NOMO-1 treated with dmso at 0.1 percent for 144 hours (cell line): ENCODE data around the gene STX3.
A peak's percentile ranks its signal among the peaks of the same experiment; 100 is the strongest.
"Not testable (repeated sequence)": the region's sequence is repeated elsewhere in the genome, so short reads cannot be mapped to it uniquely, and the experiment has no call there.

Experiments
- DNase-seq: peaks from one replicate; lab custom pipeline; 2025; ENCODE audit not compliant: unreplicated experiment; lab: John Stamatoyannopoulos, UW

Gene STX3

GRCh38 chr11:59833602-59834001 is 78.4 kb downstream of the STX3 start:
- no peak for DNase-seq

DNA sequence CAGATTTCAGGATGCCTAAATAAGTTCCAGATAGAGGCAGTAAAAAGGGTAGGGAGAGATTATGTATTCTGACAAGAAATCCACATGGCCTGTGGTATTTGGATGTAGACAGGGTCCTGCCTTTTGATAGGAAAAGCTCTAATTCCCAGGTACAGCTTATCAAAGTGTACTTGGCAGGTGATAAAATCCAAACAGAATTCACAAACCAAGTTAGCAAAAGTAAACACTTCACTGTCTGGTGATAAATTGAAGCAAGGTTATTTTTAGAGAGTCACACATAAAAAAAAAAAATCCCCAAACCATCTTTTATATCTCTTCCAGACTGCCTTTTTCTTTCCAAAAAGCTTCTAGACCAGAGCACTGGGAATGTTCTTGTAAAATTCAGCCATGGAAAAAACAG is 84.4 kb downstream of the STX3 start:
- no peak for DNase-seq

DNA sequence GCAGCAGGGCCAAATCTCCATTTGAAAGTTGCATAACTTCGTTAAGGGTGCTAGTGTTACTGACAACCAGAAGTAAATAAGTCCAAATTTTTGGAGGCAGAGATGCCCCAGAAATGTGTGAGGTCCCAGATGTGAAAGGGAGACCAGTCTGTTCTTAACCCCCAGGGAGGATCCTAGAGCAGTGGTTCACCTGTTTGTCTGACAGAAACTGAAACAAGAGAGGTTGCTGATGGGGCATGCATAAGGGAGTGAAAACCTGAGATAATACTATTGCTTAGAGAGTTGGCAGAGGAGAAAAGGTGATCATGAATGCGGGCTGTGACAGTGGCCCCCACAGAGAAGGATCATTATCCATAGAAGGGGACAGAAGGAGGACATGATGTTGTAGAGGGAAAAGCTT is 86.3 kb downstream of the STX3 start:
- no peak for DNase-seq

GRCh38 chr11:59842316-59842715 is 87.1 kb downstream of the STX3 start:
- no peak for DNase-seq

DNA sequence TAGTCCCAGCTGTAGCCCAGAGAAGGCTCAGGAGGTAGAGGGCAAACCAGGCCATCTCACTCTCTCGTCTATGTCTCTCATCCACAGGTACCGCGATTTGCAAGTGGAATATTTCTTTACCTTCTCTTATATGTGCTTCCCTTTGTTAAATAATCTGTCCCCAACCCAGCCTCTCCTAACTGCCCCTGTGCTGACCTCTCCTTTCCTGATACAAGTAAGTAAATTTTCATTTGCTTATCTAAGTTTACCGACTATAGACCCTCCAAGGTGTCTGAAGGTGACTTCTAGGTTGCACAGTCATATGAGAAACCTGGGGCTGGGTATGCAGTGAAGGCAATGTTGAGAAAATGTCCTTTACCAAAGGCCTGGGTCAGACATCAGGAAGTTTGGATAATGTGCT is 90.2 kb downstream of the STX3 start, which contains the start of gene CBLIF:
CBLIF (minus strand) TSS at position 101 of the 400 bp plus-strand sequence; CDS start at position 55, 46 bp downstream.
- DNase-seq, result no peak

DNA sequence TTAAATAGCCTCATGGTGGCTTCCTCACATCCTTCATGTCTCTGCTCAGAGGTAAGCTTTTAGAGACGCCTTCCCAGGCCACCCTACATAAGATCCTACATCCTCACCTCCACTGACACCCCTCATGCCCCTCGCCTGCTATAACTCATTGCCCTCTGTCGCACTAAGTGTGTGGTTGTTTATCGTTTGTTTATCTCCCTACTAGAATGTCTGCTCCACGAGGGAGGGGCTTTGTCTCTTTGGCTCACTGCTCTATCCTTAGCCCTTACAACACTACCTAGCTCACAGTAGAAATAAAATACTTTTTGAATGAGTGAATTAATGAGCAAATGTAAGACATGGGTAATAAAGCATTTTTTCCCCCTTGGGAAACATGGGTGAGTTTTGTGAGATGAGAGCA is 91.4 kb downstream of the STX3 start:
- no peak for DNase-seq

- DNase-seq, result no peak
Observed at GRCh38 chr11:59847626-59848025, 92.5 kb downstream of the STX3 start.

DNA sequence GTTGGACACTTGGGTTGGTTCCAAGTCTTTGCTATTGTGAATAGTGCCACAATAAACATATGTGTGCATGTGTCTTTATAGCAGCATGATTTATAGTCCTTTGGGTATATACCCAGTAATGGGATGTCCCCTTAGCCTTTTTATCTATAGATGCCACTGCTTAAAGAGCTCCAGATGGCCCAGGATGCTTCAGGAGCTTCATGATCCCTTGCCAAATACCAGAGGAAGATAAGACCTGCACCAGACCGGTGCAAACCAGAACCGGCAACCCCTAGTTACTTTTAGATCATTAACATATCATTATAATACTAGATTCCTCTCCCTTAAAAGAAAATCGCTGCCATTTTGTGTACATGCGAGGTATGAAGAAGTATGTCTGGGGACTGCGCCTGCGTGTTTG is 93.3 kb downstream of the STX3 start:
- not testable (repeated sequence) for DNase-seq

DNA sequence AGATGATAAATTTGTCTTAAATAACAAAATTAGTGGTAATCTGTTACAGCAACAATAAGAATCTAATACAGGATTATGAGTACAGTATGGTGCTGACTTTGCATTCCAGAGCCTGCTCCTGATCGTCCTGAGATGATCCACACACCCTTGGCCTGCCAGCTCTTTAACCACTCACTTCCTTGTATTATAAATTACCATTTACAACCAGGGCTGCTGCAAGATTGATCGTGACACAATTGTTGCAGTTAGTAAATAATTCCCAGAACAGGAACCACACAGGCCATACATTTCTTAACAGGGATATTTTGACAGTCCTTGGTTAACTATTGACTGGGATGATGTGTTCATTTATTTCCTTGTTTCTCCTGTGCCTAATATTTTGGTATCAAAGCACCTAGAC is 94.0 kb downstream of the STX3 start:
- peak; percentile 7 for DNase-seq

DNA sequence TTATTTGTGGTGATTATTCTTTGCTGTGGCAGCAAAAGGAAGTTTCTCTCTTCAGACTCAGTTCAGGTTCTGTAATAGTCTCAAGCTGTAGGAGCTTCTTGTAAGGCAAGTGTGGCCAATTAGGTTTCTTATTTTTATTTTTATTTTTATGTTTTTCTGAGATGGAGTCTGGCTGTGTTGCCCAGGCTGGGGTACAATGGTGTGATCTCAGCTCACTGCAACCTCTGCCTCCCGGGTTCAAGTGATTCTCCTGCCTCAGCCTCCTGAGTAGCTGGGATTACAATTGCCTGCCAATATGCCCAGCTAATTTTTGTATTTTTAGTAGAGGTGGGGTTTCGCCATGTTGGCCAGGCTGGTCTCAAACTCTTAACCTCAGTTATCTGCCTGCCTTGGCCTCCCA is 94.4 kb downstream of the STX3 start:
- DNase-seq, result not testable (repeated sequence)

DNA sequence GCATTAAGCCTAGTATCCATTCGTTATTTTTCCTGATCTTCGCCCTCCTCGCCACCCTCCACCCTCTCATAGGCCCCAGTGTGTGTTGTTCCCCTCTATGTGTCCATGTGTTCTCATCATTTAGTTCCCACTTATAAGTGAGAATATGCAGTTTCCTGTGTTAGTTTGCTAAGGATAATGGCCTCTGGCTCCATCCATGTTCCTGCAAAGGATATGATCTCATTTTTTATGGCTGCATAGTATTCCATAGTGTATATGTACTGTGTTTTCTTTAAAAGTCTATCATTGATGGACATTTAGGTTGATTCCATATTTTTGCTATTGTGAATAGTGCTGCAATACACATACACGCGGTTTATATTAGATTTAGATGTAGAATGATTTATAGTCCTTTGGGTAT is 96.2 kb downstream of the STX3 start:
- not testable (repeated sequence) for DNase-seq

GRCh38 chr11:59854871-59855270 is 99.7 kb downstream of the STX3 start:
- DNase-seq, result no peak
